Measurements from ENCODE around the gene SPX.

GRCh38 chr12:21546716-21547115 lies 20.6 kb downstream of the SPX start:
- TF ChIP-seq POLR2A (IDR thresholded peaks at IDR 0.05) (no peak), CTCF (IDR thresholded peaks at IDR 0.05) (no peak)

Measured in suprapubic skin (tissue), 3 donors.